GM12865 (cell line): ENCODE results near the gene NISCH.

ENCODE experiments used
- DNase-seq: peaks from one replicate; pipeline ENCODE4 v3.0.0; 2010; ENCODE audit warnings: low read depth
- H3K4me3 ChIP-seq: 2 replicates; pipeline ENCODE4 v1.5.1; 2011; ENCODE audit warnings: mild to moderate bottlenecking, low read depth, low read length, control low read depth
- CTCF ChIP-seq: IDR thresholded peaks from 2 replicates; pipeline ENCODE4 v1.5.1; 2011; ENCODE audit warnings: low read length, control low read depth, low read depth, inconsistent platforms; ENCODE audit not compliant: insufficient read depth; ENCODE audit errors: missing control alignments

NISCH gene

GRCh38 chr3:52539010-52539653, 83.7 kb downstream of the NISCH start:
- no peak for TF ChIP-seq CTCF
- DNase-seq = no peak
- H3K4me3 ChIP-seq = no peak overlapping the region

GRCh38 chr3:52541050-52541449, 85.6 kb downstream of the NISCH start:
- no peak overlapping the region for H3K4me3 ChIP-seq
- TF ChIP-seq CTCF = no peak
- DNase-seq = no peak
